NCI-H1105 treated with DMSO at 0.1 percent for 48 hours (cell line): Measurements from ENCODE around the gene DEFB121.

Source experiments
- DNase-seq: peaks from one replicate; lab custom pipeline; 2025; lab: John Stamatoyannopoulos, UW

Gene DEFB121

DNA sequence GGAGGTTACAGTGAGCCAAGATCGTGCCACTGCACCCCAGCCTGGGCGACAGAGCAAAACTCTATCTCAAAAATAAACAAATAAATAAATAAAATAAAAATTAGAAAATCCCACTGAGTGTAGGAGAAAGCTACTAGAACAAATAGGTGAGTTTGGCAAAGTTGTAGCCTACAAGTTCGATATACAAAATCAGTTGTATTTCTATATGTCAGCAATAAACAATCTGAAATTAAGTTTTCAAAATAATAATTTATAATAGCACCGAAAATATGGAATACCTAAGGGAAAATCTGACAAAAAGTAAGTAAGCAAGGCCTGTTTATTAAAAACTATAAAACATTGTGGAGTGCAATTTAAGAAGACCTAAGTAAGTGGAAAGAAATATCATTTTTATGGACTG, 42.7 kb downstream of the DEFB121 start:
- DNase-seq, result no peak

DNA sequence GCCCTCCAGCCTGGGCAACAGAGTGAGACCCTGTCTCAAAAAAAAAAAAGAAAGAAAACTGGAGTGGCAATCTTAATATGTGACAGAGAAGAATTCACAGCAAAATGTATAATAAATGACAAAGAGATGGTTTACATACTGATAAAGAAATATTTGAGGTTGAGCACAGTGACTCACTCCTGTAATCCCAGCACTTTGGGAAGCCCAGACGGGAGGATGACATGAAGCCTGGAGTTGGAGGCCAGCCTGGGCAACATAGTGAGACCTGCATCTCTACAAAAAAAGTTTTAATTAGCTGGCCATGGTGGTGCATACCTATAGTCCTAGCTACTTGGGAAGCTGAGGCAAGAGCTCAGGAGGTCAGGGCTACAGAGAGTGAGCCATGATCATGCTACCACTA, 50.0 kb downstream of the DEFB121 start:
- DNase-seq, result no peak
